ENCODE results near the gene CFAP61.

- TF ChIP-seq CTCF (IDR thresholded peaks at IDR 0.05; ENCODE audit: low read depth, low read length) (no peak), POLR2A (IDR thresholded peaks at IDR 0.05; ENCODE audit: extremely low read depth, insufficient read length) (no peak)
- TF ChIP-seq, protein P1, sequence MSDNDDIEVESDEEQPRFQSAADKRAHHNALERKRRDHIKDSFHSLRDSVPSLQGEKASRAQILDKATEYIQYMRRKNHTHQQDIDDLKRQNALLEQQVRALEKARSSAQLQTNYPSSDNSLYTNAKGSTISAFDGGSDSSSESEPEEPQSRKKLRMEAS (IDR thresholded peaks at IDR 0.05; ENCODE audit: low read depth, low read length) = no peak
These were observed 212.9 kb downstream of the CFAP61 start for GRCh38 chr20:20265210-20265609.

All from NB4 (cell line).